Pancreas (tissue), 10 donors: ENCODE measurements around the gene FNDC3B. TPM values are rescaled to one million over a fixed set of nuclear protein-coding genes. Genes with fewer than 3 reads are reported as not detected.

Experiments
- ATAC-seq, 4 donors: fragments of 200-7000 bp; cut with Tn5 transposase; one replicate each; pipeline versions ENCODE4 v1.8.0 to v1.9.1; 2020; ENCODE audit warnings: mild to moderate bottlenecking in 4 of 4, moderate library complexity in 4 of 4
- DNase-seq, 6 donors: peaks; one replicate each; pipeline ENCODE4 v3.0.0-alpha.2; 2020
- FAIRE-seq: peaks from 2 replicates; lab custom pipeline; 2012; peaks lifted over from hg19 to GRCh38; lab: Jason Lieb, UNC
- H3K27ac ChIP-seq, 4 donors: fragments of 200-600 bp; sonication (generic); 1 replicate in 3 of 4; 2 replicates in 1 of 4; pipeline versions ENCODE4 v1.5.0 to v1.8.0; 2020
- H3K27me3 ChIP-seq, 4 donors: fragments of 200-600 bp; one replicate each; pipeline ENCODE4 v1.8.0; 2021
- H3K36me3 ChIP-seq, 3 donors: fragments of 200-600 bp; sonication (generic) in 1 of 3; one replicate each; pipeline versions ENCODE4 v1.5.0 to v1.8.0; 2020 to 2021
- H3K4me1 ChIP-seq, 3 donors: fragments of 200-600 bp; one replicate each; pipeline ENCODE4 v1.8.0; 2021
- H3K4me3 ChIP-seq, 4 donors: fragments of 200-600 bp; sonication (generic) in 2 of 4; one replicate each; pipeline versions ENCODE4 v1.5.0 to v1.8.0; 2020 to 2021
- H3K9me3 ChIP-seq, 4 donors: fragments of 200-600 bp; one replicate each; pipeline ENCODE4 v1.8.0; 2021
- WGBS, 2 donors: extraction: QIAGEN DNeasy Blood & Tissue Kit; methylation state at CpG; one replicate each; pipeline ENCODE4 v1.1.7; 2013; 5-methylcytosine and 5-hydroxymethylcytosine counted together
- intact Hi-C, 3 donors: fragments of 100-400 bp; cut with DNase I; formaldehyde crosslinking; loops; one replicate each; pipeline versions ENCODE4 v1.11.1 to v1.14.2; 2022
- polyA plus RNA-seq, 2 donors: library from polyadenylated mRNA; stranded (reverse); fragments of 200-250 nt; gene quantifications; one replicate each; pipeline ENCODE4 v1.2.3, GENCODE V29; 2013
- total RNA-seq, 6 donors: library from RNA; stranded (reverse); fragmentation: NEBNext Ultra II Directional in 4 of 6; extraction: Animal tissue kit (Norgen Biotek cat#: 25700) in 4 of 6; gene quantifications; one replicate each; pipeline versions ENCODE4 v1.2.1 to v1.2.4, GENCODE V29; 2021 to 2023
- TF ChIP-seq, protein P1 (sequence below), 4 donors: fragments of 200-600 bp; sonication (generic) in 3 of 4; IDR thresholded peaks; one replicate each; pipeline versions ENCODE4 v1.5.0 to v1.8.0; 2021; ENCODE audit warnings: antibody characterized with exemption in 4 of 4
- donor health status: healthy with polysubstance abuse.
- donor health status: DM: no; HTN: no; CAD: no; lungs with moderate emphysema.
- donor health status: DM: no; HTN: no; CAD: no.
- donor health status: control.
- donor health status: control.
- donor health status: Bipolar disorder and iron deficiency.
- donor health status: DM: yes; HTN: yes; CAD: no.
- donor health status: DM: no; HTN: no; CAD: no.
- donor health status: DM: no; HTN: no; CAD: no.
- donor health status: DM: yes; HTN: yes; CAD: no.

The FNDC3B gene
- total and polyA plus RNA-seq, 8 donors, result 9.3 to 126 (median 73.2) TPM

DNA sequence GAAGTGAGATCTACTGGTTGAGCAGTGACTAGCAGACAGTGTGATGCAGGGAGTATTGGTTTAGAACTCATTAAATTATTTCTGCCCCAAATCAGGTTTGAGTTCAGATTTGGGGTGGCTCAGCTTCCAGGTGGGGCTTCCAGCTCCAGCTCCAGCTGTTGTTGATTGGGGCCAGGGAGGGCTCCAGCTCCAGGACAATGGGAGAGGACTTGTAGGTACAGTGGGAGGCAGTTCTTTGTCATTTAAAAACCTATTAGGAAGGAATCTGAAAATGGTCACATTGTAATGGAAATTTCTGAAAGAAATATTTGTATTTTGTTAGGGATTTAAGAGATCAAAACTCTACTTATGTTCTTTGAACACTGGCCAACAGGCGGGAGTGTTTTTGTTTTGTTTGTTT is 97.0 kb downstream of the FNDC3B start:
- intact Hi-C loops, result no loop called here
- ATAC-seq, result no peak
- TF ChIP-seq, protein P1, sequence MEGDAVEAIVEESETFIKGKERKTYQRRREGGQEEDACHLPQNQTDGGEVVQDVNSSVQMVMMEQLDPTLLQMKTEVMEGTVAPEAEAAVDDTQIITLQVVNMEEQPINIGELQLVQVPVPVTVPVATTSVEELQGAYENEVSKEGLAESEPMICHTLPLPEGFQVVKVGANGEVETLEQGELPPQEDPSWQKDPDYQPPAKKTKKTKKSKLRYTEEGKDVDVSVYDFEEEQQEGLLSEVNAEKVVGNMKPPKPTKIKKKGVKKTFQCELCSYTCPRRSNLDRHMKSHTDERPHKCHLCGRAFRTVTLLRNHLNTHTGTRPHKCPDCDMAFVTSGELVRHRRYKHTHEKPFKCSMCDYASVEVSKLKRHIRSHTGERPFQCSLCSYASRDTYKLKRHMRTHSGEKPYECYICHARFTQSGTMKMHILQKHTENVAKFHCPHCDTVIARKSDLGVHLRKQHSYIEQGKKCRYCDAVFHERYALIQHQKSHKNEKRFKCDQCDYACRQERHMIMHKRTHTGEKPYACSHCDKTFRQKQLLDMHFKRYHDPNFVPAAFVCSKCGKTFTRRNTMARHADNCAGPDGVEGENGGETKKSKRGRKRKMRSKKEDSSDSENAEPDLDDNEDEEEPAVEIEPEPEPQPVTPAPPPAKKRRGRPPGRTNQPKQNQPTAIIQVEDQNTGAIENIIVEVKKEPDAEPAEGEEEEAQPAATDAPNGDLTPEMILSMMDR (IDR thresholded peaks at IDR 0.05), result no peak
- H3K27ac ChIP-seq, result peak overlapping the region in 2 of 4 donors; percentile 77 to 79
- H3K36me3 ChIP-seq, result no peaks in the 10 kb centered on the region
- 67% methylated on average over 1 of the region's 1 CpG for WGBS, 2 donors
- no peaks in the 10 kb centered on the region for H3K9me3 ChIP-seq
- peaks cover 45 to 89% (median 51%) of the 10 kb centered on the region in 3 donors for H3K4me1 ChIP-seq
- no peak for FAIRE-seq
- no peak for DNase-seq
- H3K27me3 ChIP-seq, result no peaks in the 10 kb centered on the region
- H3K4me3 ChIP-seq, result no peak overlapping the region

DNA sequence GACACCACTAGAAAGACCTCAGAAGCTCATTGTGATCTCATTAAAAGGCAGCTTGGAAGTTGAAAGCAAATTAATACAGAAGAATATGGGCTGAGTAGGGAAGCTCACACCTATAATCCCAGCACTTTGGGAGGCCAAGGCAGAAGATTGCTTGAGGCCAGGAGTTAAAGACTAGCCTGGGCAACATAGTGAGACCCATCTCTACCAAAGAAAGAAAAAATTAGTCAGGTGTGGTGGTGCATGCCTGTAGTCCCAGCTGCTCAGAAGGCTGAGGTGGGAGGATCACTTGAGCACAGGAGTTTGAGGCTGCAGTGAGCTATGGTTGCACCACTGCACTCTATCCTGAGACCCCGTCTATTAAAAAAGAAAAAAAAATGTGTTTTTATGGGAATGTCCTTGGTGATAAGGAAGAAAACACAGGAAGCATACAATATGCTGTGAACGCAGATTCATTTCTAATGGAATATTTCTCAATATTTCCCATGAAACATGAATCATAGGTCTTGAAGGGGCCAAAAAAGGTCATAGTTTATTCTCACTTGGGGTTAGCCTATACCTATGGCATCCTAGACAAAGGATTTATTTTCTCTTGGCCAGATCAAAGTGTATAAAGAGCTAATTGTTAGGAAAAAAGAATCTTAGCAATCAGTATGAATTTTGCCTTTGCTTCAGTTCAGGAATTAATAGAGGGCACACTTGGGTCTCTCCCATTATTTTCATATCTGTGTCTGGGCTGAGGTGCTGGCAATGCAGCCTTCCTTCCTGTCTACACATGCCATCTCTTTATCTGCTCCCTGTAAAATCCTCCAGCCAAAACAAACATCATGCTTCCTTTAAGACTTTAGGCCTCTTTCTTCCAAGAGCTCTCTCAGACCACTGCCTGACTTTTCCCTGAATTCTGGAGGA is 98.2 kb downstream of the FNDC3B start:
- Histone ChIP-seq H3K27ac (peak overlapping the region in 2 of 4 donors; percentile 77 to 79), H3K9me3 (no peaks in the 10 kb centered on the region), H3K36me3 (no peaks in the 10 kb centered on the region), H3K27me3 (no peaks in the 10 kb centered on the region), H3K4me1 (peaks cover 57 to 90% (median 63%) of the 10 kb centered on the region in 3 donors), H3K4me3 (no peak overlapping the region)
- ATAC-seq (peak; percentile 6 to 40 (median 20)), DNase-seq (no peak), FAIRE-seq (no peak)
- 12 to 17% methylated on average over 2 of the region's 2 CpGs for WGBS, 2 donors
- intact Hi-C loops, result no loop called here
- TF ChIP-seq, protein P1 (IDR thresholded peaks at IDR 0.05), result no peak

DNA sequence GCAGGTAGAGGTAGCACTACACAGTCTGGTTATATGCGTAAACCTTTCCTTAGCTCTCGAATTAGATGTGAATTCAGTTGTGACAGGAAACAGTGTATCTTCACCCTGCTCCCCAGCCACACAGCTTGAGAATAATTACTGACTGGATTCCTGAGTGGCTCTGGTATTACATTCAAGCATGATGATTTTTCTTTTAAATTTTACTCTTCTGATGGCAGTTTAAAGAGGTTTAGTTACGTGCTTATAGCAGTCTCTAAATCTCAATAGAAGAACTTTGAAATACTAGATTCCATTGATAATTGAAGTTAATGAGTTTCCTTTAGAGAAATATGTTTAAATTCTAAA is 98.8 kb downstream of the FNDC3B start:
- Histone ChIP-seq H3K4me1 (peaks cover 56 to 90% (median 58%) of the 10 kb centered on the region in 3 donors), H3K36me3 (no peaks in the 10 kb centered on the region), H3K4me3 (no peak overlapping the region), H3K9me3 (no peaks in the 10 kb centered on the region), H3K27me3 (no peaks in the 10 kb centered on the region), H3K27ac (peak overlapping the region in 2 of 4 donors; percentile 77 to 79)
- DNase-seq (no peak), FAIRE-seq (no peak), ATAC-seq (peak in 1 of 4 donors; percentile 2)
- WGBS, 2 donors, result 59 to 62% methylated on average over 3 of the region's 3 CpGs
- TF ChIP-seq, protein P1 (IDR thresholded peaks at IDR 0.05), result no peak
- intact Hi-C loops, result no loop called here

DNA sequence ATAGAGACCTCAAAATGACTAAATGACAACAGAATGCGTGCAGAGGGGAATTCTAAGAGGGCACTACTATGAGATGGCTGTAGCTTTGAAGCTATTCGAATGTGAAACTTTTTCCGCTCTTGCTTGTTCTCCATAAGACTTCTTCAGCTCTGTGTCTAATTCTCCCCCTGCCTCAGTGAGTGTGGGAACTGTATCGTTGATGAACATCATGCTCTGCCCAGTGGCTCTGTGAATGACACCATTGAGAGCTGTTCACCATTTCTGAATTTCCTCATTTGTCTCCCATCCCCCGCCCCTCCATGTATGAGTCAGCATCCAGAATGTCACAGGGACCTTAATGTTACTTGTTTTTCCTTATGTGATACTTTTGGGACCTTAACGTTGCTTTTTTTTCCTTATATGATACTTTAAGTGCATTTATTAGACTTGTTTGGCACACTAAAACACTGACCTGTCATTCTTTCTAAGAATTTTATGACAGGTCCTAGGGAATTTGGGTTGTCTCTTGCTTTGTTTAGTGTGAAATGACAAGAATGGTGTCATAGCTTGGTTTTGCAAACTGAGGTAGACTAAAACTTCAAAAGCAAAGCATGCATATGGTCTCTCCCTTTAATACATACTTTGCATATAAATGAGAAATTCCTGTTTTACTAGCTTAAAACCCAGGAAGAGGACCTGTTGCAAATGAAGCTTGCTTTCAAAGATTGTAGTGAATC is 99.6 kb downstream of the FNDC3B start:
- H3K36me3 ChIP-seq, result no peaks in the 10 kb centered on the region
- peak in 4 of 6 donors; percentile 42 to 55 (median 53) for DNase-seq
- WGBS, 2 donors, result 61 to 64% methylated on average over 6 of the region's 6 CpGs
- H3K27ac ChIP-seq, result peak overlapping the region in 2 of 4 donors; percentile 77 to 79
- peak; percentile 49 to 69 (median 58) for ATAC-seq
- no peak overlapping the region for H3K4me3 ChIP-seq
- H3K4me1 ChIP-seq, result peaks cover 52 to 86% (median 53%) of the 10 kb centered on the region in 3 donors
- TF ChIP-seq, protein P1 (IDR thresholded peaks at IDR 0.05), result no peak
- no peaks in the 10 kb centered on the region for H3K27me3 ChIP-seq
- no peak for FAIRE-seq
- no peaks in the 10 kb centered on the region for H3K9me3 ChIP-seq
- intact Hi-C loops, result no loop called here
